ENCODE measurements around the gene RPS6KA4. TPM values are rescaled to one million over a fixed set of nuclear protein-coding genes. Genes with fewer than 3 reads are reported as not detected.

The RPS6KA4 gene
- polyA plus RNA-seq, 1 experiment, result 33.8 TPM

DNA sequence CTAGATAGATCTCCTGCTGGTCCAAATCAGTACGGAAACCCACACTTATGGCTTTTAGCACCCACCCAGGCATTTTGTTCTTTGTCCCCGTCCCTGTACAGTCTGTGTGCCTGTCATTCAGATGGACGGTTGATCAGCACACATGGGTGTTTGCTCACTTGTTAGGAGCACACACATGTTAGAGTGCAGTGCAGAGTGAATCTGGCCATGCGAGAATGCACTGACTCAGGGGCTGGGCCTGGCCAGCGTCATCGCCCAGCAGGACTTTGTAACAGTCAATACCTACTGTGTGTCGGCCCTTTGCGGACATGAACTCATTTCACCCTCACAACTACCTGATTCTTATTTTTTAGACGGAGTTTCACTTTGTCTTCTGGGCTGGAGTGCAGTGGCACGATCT lies 3.4 kb downstream of the RPS6KA4 start:
- peaks cover 24% of the 10 kb centered on the region for H3K36me3 ChIP-seq (ENCODE audit: control insufficient read depth, insufficient read depth, low read length)
- TF ChIP-seq, protein P1, sequence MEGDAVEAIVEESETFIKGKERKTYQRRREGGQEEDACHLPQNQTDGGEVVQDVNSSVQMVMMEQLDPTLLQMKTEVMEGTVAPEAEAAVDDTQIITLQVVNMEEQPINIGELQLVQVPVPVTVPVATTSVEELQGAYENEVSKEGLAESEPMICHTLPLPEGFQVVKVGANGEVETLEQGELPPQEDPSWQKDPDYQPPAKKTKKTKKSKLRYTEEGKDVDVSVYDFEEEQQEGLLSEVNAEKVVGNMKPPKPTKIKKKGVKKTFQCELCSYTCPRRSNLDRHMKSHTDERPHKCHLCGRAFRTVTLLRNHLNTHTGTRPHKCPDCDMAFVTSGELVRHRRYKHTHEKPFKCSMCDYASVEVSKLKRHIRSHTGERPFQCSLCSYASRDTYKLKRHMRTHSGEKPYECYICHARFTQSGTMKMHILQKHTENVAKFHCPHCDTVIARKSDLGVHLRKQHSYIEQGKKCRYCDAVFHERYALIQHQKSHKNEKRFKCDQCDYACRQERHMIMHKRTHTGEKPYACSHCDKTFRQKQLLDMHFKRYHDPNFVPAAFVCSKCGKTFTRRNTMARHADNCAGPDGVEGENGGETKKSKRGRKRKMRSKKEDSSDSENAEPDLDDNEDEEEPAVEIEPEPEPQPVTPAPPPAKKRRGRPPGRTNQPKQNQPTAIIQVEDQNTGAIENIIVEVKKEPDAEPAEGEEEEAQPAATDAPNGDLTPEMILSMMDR (IDR thresholded peaks at IDR 0.05; ENCODE audit: insufficient read depth, low read depth, low read length), result no peak
- H3K27me3 ChIP-seq (ENCODE audit: control insufficient read depth, insufficient read depth, low read length), result no peaks in the 10 kb centered on the region
- H3K4me3 ChIP-seq (ENCODE audit: low read depth, low read length), result no peak overlapping the region
- CTCF ChIA-PET, result no interaction called here
- POLR2A ChIA-PET, result no interaction called here
- DNase-seq (ENCODE audit: low read depth), result no peak

DNA sequence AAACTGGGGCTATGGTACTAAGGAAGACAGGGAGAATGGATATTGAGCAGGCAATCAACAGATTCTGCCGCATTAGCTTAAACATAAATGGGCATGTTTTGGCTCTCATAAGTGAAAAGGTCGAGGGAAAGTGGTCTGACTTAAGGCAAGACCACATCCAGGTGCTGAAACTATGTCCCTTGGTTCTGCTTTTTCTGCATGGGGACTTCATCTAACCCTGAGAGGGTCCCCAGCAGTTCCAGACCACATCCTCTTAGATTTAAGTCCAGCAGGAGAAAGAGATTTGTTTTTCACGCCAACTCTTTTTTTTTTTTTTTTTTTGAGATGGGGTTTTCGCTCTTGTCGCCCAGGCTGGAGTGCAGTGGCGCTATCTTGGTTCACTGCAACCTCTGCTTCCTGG lies 5.5 kb downstream of the RPS6KA4 start:
- H3K36me3 ChIP-seq (ENCODE audit: control insufficient read depth, insufficient read depth, low read length), result peaks cover 30% of the 10 kb centered on the region
- H3K27me3 ChIP-seq (ENCODE audit: control insufficient read depth, insufficient read depth, low read length), result no peaks in the 10 kb centered on the region
- POLR2A ChIA-PET, result no interaction called here
- no peak for DNase-seq (ENCODE audit: low read depth)
- TF ChIP-seq, protein P1 (IDR thresholded peaks at IDR 0.05; ENCODE audit: insufficient read depth, low read depth, low read length), result no peak
- H3K4me3 ChIP-seq (ENCODE audit: low read depth, low read length), result no peak overlapping the region
- CTCF ChIA-PET, result interaction anchor here (1.2 kb wide), 1 partner anchor 13 kb away, joined by 3 read pairs; no protein-coding TSS in a partner anchor

DNA sequence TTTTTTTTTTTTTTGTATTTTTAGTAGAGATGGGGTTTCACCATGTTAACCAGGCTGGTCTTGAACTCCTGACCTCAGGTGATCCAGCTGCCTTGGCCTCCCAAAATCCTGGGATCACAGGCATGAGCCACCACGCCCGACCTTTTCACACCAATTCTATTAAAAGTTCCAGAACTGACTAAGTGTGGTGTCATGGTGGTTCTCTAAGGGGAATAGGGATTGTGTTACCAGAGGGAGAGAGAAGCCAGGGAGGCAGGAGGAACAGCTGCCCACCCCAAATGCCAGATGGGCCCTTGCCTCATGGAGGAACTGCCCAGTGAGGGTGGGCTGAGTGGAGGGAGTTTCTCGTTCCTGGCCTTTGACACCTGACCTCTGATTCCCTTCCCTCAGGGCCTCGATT lies 5.9 kb downstream of the RPS6KA4 start:
- CTCF ChIA-PET, result interaction anchor here (1.2 kb wide), 1 partner anchor 13 kb away, joined by 3 read pairs; no protein-coding TSS in a partner anchor
- POLR2A ChIA-PET, result no interaction called here
- H3K27me3 ChIP-seq (ENCODE audit: control insufficient read depth, insufficient read depth, low read length), result no peaks in the 10 kb centered on the region
- no peak for DNase-seq (ENCODE audit: low read depth)
- TF ChIP-seq, protein P1 (IDR thresholded peaks at IDR 0.05; ENCODE audit: insufficient read depth, low read depth, low read length), result no peak
- peaks cover 33% of the 10 kb centered on the region for H3K36me3 ChIP-seq (ENCODE audit: control insufficient read depth, insufficient read depth, low read length)
- no peak overlapping the region for H3K4me3 ChIP-seq (ENCODE audit: low read depth, low read length)

DNA sequence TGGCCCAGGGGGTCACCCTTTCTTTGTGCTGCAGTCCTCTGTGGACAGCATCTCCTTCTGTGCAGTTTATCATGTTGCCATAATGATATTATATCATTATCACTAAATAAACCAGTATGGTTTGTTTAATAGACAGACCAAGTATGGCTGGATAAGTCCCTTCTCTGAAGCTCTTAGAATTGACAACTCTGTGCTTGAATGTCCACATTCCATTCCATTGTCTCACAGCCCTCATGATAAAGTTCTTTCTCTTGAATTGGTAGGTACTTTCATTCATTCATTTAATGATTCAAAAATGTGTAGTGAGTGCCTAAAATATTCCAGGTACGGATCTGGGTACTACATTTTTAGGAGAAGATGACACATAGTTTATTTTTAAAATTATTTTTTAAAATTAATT lies 7.8 kb downstream of the RPS6KA4 start:
- no peak for DNase-seq (ENCODE audit: low read depth)
- POLR2A ChIA-PET, result no interaction called here
- Histone ChIP-seq H3K4me3 (ENCODE audit: low read depth, low read length) (no peak overlapping the region), H3K27me3 (ENCODE audit: control insufficient read depth, insufficient read depth, low read length) (no peaks in the 10 kb centered on the region), H3K36me3 (ENCODE audit: control insufficient read depth, insufficient read depth, low read length) (peaks cover 30% of the 10 kb centered on the region)
- TF ChIP-seq, protein P1 (IDR thresholded peaks at IDR 0.05; ENCODE audit: insufficient read depth, low read depth, low read length), result no peak
- CTCF ChIA-PET, result no interaction called here

DNA sequence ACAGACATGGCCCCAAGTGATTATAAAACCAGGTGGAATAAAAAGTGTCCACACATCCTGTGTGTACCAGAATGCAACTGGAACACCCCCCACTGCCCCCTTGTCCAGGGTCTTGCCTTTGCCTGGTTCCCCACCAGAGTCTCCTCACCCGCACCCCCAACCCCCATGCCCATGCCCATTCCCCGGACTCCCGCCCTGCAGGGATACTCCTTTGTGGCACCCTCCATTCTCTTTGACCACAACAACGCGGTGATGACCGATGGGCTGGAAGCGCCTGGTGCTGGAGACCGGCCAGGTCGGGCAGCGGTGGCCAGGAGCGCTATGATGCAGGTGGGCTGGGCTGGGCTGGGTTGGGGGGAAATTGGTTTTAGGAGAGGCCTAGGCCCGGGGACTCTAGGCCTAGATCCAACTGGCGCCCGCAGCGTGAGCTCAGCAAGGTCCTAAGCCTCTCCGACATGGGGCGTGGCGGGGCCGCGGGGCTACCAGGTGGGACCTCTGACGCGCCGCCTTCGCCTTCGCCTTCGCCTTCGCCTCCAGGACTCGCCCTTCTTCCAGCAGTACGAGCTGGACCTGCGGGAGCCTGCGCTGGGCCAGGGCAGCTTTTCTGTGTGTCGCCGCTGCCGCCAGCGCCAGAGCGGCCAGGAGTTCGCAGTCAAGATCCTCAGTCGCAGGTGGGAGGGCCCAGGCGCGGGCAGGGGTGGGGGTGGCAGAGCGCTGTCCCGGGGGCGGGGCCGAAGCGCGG lies 9.1 kb downstream of the RPS6KA4 start:
- DNase-seq (ENCODE audit: low read depth), result no peak
- H3K27me3 ChIP-seq (ENCODE audit: control insufficient read depth, insufficient read depth, low read length), result no peaks in the 10 kb centered on the region
- peaks cover 26% of the 10 kb centered on the region for H3K36me3 ChIP-seq (ENCODE audit: control insufficient read depth, insufficient read depth, low read length)
- CTCF ChIA-PET, result interaction anchor here (0.6 to 1.5 kb wide), 3 partner anchors 13 to 20 kb away, joined by 3 read pairs; no protein-coding TSS in a partner anchor
- POLR2A ChIA-PET, result no interaction called here
- TF ChIP-seq, protein P1 (IDR thresholded peaks at IDR 0.05; ENCODE audit: insufficient read depth, low read depth, low read length), result no peak
- no peak overlapping the region for H3K4me3 ChIP-seq (ENCODE audit: low read depth, low read length)
